CD4-positive, alpha-beta T cell treated with Interleukin-6 for 4 hours (primary cell): ENCODE results near the gene RNASE12.
"Not testable (repeated sequence)": the region's sequence is repeated elsewhere in the genome, so short reads cannot be mapped to it uniquely, and the experiment has no call there.

Experiments
- DNase-seq: peaks from one replicate; pipeline ENCODE4 v3.0.0-alpha.2; 2020; ENCODE audit warnings: mixed read lengths

The RNASE12 gene

DNA sequence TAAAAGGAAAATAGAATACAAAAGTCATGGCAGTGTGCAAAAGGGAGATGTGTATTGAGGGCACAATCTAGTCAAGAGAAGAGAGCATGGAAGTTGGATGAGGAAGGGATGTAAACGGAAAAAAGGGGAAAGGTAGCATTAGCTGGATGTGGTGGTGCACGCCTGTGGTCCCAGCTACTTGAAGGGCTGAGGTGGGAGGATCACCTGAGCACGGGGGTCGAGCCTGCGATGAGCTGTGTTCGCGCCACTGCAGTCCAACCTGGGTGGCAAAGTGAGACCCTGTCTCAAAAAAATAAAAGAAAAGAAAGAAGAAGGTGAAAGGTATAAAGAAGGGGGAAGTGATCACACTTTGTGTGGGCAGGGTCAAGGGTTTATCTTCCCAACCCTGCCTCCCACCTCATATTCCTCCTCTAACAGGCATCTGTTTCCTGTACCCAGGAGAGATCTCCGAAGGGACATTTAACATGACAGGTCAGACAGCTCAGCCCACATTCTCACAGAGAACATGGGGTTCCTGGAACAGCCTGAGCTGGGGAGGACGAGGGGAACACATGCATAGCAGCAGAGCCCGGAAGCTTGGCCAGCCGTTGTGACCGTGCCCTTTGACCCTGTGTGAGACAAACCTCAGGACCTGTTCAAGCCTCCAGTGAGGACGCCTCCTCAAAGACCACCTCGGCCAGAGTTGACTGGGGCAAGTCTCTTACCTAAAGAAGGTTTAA is 12.2 kb downstream of the RNASE12 start:
- no peak for DNase-seq

DNA sequence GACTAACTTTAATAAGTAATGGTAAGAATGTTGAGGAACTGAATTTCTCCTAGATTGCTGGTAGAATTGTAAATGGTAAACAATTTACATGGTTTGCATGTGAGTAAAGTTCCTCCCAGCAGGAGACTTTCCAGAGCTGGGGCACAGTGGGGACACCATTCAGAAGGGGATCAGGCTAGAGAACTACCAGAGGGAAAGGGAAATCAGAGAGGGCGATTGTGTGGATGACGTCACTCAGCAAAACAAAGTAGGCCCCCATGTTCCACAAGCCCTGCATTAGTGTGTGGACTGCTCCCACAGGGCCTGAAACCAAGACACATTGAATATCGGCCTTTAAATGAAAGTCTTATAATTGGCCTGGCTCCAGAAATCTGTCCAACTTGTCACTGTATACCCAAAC is 12.9 kb downstream of the RNASE12 start:
- no peak for DNase-seq

- not testable (repeated sequence) for DNase-seq
Measured at GRCh38 chr14:20572382-20572990, 18.7 kb downstream of the RNASE12 start.

DNA sequence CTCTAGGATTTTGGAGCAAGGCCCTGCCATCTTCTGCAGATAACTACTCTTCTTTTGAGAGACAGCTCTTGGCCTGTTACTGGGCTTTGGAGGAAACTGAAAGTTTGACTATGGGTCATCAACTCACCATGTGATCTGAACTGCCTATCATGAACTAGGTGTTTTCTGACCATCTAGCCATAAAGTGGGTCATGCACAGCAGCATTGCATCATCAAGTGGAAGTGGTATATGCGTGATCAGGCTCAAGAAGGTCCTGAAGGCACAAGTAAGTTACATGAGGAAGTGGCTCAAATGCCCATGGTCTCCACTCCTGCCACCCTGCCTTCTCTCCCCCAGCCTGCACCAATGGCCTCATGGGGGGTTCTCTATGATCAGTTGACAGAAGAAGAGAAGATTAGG is 20.5 kb downstream of the RNASE12 start:
- DNase-seq: not testable (repeated sequence)

DNA sequence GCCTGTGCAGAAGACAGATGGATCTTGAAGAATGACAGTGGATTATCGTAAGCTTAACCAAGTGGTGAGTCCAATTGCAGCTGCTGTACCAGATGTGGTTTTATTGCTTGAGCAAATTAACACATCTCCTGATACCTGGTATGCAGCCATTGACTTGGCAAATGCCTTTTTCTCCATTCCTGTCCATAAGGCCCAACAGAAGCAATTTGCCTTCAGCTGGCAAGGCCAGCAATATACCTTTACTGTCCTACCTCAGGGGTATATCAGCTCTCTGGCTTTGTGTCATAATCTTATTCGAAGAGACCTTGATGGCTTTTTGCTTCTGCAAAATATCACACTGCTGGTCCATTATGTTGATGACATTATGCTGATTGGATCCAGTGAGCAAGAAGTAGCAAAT is 21.3 kb downstream of the RNASE12 start:
- not testable (repeated sequence) for DNase-seq

- no peak for DNase-seq
Measured at GRCh38 chr14:20569066-20569465, 22.1 kb downstream of the RNASE12 start.

DNA sequence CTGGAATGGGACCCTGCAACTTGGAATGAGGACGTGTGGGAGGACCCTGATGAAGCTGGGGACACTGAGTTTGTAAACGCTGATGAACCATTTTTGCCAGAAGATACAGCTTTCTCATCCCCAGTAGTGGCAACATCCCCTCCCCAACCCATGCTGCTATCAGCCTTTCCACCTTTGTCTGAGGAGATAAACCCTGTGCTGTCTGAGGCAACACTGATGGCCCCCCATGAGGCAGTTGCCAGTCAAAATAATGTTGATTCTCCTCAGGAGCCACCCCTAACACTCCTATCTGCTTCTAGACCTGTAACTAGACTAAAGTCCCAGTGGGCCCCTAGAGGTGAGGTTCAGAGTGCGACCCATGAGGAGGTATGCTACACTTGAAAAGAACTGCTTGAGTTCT is 22.8 kb downstream of the RNASE12 start:
- no peak for DNase-seq

DNA sequence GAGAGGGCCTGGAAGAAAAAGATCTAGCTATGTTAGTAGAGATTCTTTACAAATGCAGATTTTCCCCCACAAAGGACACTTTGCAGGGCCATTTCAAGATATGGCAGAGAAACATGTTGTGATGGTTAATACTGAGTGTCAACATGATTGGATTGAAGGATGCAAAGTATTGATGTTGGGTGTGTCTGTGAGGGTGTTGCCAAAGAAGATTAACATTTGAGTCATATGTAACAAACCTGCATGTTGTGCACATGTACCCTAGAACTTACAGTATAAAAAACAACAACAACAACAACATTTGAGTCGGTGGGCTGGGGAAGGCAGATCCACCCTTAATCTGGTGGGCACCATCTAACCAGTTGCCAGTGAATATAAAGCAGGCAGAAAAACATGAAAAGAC is 24.0 kb downstream of the RNASE12 start:
- not testable (repeated sequence) for DNase-seq

- DNase-seq: no peak
Measured at GRCh38 chr14:20564501-20564997, 26.6 kb downstream of the RNASE12 start.

GRCh38 chr14:20563971-20564370 is 27.2 kb downstream of the RNASE12 start:
- no peak for DNase-seq

GRCh38 chr14:20560961-20561360 is 30.2 kb downstream of the RNASE12 start, which contains the start of gene RNASE9:
Gene RNASE9 (minus strand): TSS chr14:20561047.
- DNase-seq: no peak

DNA sequence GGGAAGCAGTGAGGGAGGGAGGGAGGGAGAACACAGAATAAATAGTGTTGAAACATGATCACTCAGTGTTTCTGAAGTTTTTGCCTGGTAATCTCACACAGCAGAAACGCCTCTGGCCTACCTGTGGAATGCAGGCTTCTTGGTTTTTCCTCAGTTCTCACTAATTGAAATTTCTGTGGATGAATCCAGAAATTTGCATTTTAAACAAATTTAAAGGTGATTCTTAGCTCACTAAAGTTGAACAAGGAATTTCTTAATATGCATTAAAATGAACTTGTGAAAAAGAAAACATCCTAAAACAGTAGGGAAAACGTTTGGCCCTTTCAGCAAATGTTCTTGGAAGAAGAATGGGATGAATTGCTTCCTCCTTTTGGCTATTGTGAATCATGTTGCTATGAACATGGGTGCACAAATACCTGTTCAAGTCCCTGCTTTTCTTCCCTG is 31.7 kb downstream of the RNASE12 start:
- DNase-seq: no peak

DNA sequence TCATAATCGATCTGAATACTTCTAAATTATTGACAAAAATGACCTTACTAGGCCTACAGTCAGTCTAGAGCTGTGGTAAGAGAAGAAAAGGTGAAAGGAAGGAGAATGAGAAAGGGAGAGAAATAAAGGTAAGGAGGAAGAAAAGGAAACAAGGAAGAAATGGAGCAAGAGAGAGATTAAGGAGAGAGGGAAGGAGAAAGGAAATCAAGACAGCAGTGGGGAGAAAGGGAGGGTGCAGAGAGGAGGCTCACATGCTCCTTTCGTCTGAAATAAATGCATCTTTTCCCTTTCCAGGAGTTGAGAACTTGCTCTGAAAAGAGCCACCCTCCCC is 34.0 kb downstream of the RNASE12 start:
- no peak for DNase-seq

DNA sequence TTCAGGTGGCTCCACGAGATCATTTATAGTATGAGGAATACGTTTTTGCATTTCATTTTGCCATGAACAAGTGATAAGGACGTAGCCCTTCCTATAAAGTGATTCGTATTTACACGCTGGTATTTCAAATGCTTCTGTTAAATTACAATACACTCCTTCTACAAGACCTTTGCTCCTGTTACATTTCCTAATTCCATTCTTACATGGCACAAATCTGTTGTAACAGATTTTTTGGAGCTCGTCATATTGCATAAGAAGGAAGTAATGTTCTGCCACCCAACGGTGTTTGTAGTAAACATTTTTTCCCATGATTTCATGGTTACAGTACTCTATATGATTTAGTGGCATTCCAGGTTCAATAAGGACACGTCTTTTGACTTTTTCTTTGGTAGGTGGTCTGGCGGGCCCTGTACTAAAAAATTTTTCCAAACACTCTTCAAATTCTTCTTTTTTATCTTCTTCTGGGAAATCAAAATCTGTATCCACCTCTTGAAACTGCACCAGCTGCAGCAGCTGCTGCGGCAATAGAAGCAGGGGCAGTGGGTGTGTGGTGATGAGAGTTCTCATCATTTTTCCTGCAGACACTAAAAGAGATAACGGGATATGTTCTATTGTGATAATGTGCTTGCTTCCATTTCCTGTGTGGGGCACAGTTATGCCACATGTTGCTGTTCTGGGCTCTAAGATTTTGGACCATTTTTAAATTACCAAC is 34.5 kb downstream of the RNASE12 start:
- no peak for DNase-seq

DNA sequence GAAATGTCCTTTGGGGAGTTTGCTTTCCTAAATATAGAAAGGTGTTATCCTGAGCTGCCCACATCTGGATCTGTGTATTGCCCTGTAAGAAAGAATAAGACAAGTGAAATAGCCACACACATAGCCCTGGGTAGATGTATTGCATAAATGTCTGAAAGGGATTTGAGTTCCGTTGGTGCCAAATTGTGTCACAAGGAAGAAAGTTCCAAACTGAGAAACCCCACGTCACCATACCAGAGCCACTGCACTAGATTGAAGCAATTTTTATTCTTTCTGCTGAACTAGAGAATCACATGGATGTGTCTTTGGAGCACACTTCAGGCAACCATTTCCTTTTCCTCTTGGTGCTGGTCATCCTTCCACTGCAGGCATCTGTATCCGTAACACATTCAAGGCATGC is 35.3 kb downstream of the RNASE12 start:
- no peak for DNase-seq

- DNase-seq: no peak
Measured at GRCh38 chr14:20553024-20553423, 38.2 kb downstream of the RNASE12 start.

DNA sequence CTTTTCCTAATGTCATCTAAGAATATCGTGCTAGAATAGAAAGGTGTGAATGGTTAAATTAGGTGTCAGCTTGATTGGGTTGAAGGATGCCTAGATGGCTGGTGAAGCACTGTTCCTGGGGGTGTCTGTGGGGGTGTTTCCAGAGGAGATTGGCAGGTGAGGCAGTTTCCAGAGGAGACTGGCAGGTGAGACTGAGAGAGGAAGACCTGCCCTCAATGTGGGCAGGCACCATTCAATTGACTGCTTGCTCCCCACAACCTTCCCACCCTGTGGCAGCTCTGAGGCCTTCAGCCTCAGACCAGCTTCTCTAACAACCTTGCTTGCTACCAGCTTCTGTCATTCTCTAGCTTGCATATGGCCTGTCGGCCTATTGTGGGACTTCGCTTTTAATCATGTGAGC is 39.6 kb downstream of the RNASE12 start:
- no peak for DNase-seq

DNA sequence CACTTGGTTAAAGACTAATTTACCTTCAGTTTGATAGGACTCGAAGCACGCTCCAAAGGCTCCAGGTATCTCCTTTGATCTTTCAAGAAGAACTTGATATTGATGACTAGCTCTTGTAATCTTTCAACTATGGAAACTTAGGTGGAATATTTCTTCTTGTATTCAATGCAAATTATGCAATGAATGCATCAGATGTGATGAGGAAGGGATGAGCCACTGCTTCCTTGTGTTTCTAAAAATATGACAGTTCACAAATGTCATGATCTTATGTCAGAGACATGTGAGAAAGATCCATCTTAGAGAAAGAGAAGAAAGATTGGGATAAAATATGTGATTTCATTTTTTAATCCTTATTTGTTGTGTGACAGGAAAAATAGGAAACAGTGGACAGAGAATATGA is 40.2 kb downstream of the RNASE12 start:
- no peak for DNase-seq

- DNase-seq: no peak
Measured at GRCh38 chr14:20548414-20549158, 42.6 kb downstream of the RNASE12 start.

- no peak for DNase-seq
Measured at GRCh38 chr14:20546877-20547276, 44.3 kb downstream of the RNASE12 start.
